Left lung (tissue), 14 donors: ENCODE results near the gene PHEX. TPM values are rescaled to one million over a fixed set of nuclear protein-coding genes. Genes with fewer than 3 reads are reported as not detected.
A peak's percentile ranks its signal among the peaks of the same experiment; 100 is the strongest.

Experiments
- ATAC-seq: fragments of 200-7000 bp; cut with Tn5 transposase; one replicate; pipeline ENCODE4 v1.9.1; 2020; ENCODE audit warnings: moderate library complexity
- DNase-seq, 4 donors: peaks; one replicate each; pipeline ENCODE4 v3.0.0-alpha.2; 2013 to 2020
- H3K27ac ChIP-seq, 2 donors: fragments of 200-600 bp; sonication (generic) in 1 of 2; one replicate each; pipeline versions ENCODE4 v1.5.0 to v1.8.0; 2020 to 2021
- H3K27me3 ChIP-seq, 2 donors: fragments of 200-600 bp; sonication (generic) in 1 of 2; one replicate each; pipeline versions ENCODE4 v1.5.0 to v1.8.0; 2020 to 2021
- H3K36me3 ChIP-seq, 2 donors: fragments of 200-600 bp; sonication (generic) in 1 of 2; one replicate each; pipeline versions ENCODE4 v1.5.0 to v1.8.0; 2020 to 2021
- H3K4me1 ChIP-seq, 2 donors: fragments of 200-600 bp; one replicate each; pipeline ENCODE4 v1.8.0; 2021
- H3K4me3 ChIP-seq, 2 donors: fragments of 200-600 bp; sonication (generic) in 1 of 2; one replicate each; pipeline versions ENCODE4 v1.5.0 to v1.8.0; 2020 to 2021; ENCODE audit warnings: mild to moderate bottlenecking in 1 of 2
- H3K9me3 ChIP-seq, 2 donors: fragments of 200-600 bp; sonication (generic) in 1 of 2; one replicate each; pipeline versions ENCODE4 v1.5.0 to v1.8.0; 2020 to 2021
- CTCF ChIP-seq, 2 donors: fragments of 200-600 bp; sonication (generic) in 1 of 2; IDR thresholded peaks; one replicate each; pipeline versions ENCODE4 v1.5.0 to v1.8.0; 2021; ENCODE audit warnings: antibody characterized with exemption in 2 of 2
- intact Hi-C, 2 donors: fragments of 100-400 bp; cut with DNase I; formaldehyde crosslinking; loops; one replicate each; pipeline versions ENCODE4 v1.11.2 to v1.14.2; 2022
- long read RNA-seq, 12 donors: library from polyadenylated mRNA in 2 of 12; unstranded in 2 of 12; transcript quantifications; one replicate each; pipeline ENCODE4 v2.0.0 and lab custom pipeline, GENCODE V29; 2019 to 2026
- polyA plus RNA-seq, 6 donors: library from polyadenylated mRNA; unstranded; fragments of 120-200 nt; gene quantifications; one replicate each; pipeline ENCODE4 v1.2.1, GENCODE V29; 2013; ENCODE audit not compliant: insufficient read length in 6 of 6
- total RNA-seq, 2 donors: library from RNA; stranded (reverse); fragmentation: NEBNext Ultra II Directional; extraction: Animal tissue kit (Norgen Biotek cat#: 25700); gene quantifications; one replicate each; pipeline ENCODE4 v1.2.1, GENCODE V29; 2021
- donor health status: DM: no; HTN: yes; CAD: no.
- donor health status: DM: no; HTN: no; CAD: no.

PHEX gene
- 1 to 10 TPM; 4.2 to 5.8 TPM for total RNA-seq
- 10 to 100 TPM in 3 of 6 donors, 1 to 10 TPM in 3; 6.4 to 21.6 (median 9.6) TPM for polyA plus RNA-seq
- long read RNA-seq, donor 1, full-length matches to known transcripts: 1 of 1 reads
- long read RNA-seq, donor 1, partial matches to known transcripts: 0 of 1 reads
- long read RNA-seq, donor 1, other reads (novel, unspliced or antisense): 0 of 1 reads
- long read RNA-seq, donor 2, full-length matches to known transcripts: 1 of 1 reads
- long read RNA-seq, donor 2, partial matches to known transcripts: 0 of 1 reads
- long read RNA-seq, donor 2, other reads (novel, unspliced or antisense): 0 of 1 reads
- long read RNA-seq, donor 3: 0 reads
- long read RNA-seq, donor 4, partial matches to known transcripts: 0 of 1 reads
- long read RNA-seq, donor 4, other reads (novel, unspliced or antisense): 1 of 1 reads
- long read RNA-seq, donor 5, full-length matches to known transcripts: 3 of 23 reads
- long read RNA-seq, donor 5, partial matches to known transcripts: 20 of 23 reads
- long read RNA-seq, donor 5, other reads (novel, unspliced or antisense): 0 of 23 reads
- long read RNA-seq, donor 6, full-length matches to known transcripts: 2 of 2 reads
- long read RNA-seq, donor 6, partial matches to known transcripts: 0 of 2 reads
- long read RNA-seq, donor 6, other reads (novel, unspliced or antisense): 0 of 2 reads
- long read RNA-seq, donor 7: 0 reads
- long read RNA-seq, donor 8, full-length matches to known transcripts: 1 of 1 reads
- long read RNA-seq, donor 8, partial matches to known transcripts: 0 of 1 reads
- long read RNA-seq, donor 8, other reads (novel, unspliced or antisense): 0 of 1 reads
- long read RNA-seq, donor 9: 0 reads
- long read RNA-seq, donor 10, full-length matches to known transcripts: 1 of 2 reads
- long read RNA-seq, donor 10, partial matches to known transcripts: 0 of 2 reads
- long read RNA-seq, donor 10, other reads (novel, unspliced or antisense): 1 of 2 reads
- long read RNA-seq, donor 11: 0 reads
- long read RNA-seq, donor 12: 0 reads

GRCh38 chrX:22032084-22032483, at the start of gene PHEX:
TSS of gene PHEX (plus strand) at chrX:22032325. CDS start at chrX:22033006, 681 bp downstream.
- H3K4me1 ChIP-seq: no peaks in the 10 kb centered on the region
- H3K27me3 ChIP-seq: no peaks in the 10 kb centered on the region
- DNase-seq: no peak
- no peak for TF ChIP-seq CTCF (IDR thresholded peaks at IDR 0.05)
- ATAC-seq: no peak
- no peaks in the 10 kb centered on the region for H3K36me3 ChIP-seq
- no peaks in the 10 kb centered on the region for H3K9me3 ChIP-seq
- no peak within 1 kb of the TSS for H3K27ac ChIP-seq
- no peak within 1 kb of the TSS for H3K4me3 ChIP-seq
- intact Hi-C loops: no loop called here

- peak; percentile 100 for ATAC-seq
- no peaks in the 10 kb centered on the region for H3K36me3 ChIP-seq
- no peaks in the 10 kb centered on the region for H3K4me1 ChIP-seq
- intact Hi-C loops: no loop called here
- peak; percentile 79 to 95 for TF ChIP-seq CTCF (IDR thresholded peaks at IDR 0.05)
- H3K27me3 ChIP-seq: no peaks in the 10 kb centered on the region
- DNase-seq: peak in 2 of 4 donors; percentile 68 to 77
- H3K4me3 ChIP-seq: no peak overlapping the region
- H3K9me3 ChIP-seq: no peaks in the 10 kb centered on the region
- H3K27ac ChIP-seq: no peak overlapping the region
These were observed 46.8 kb upstream of the PHEX start for GRCh38 chrX:21985332-21985777.

- Histone ChIP-seq H3K27ac (no peak overlapping the region), H3K4me3 (no peak overlapping the region), H3K9me3 (no peaks in the 10 kb centered on the region), H3K27me3 (no peaks in the 10 kb centered on the region), H3K36me3 (no peaks in the 10 kb centered on the region), H3K4me1 (no peaks in the 10 kb centered on the region)
- ATAC-seq (no peak), DNase-seq (no peak)
- intact Hi-C loops: no loop called here
- TF ChIP-seq CTCF (IDR thresholded peaks at IDR 0.05): no peak
These were observed 45.5 kb upstream of the PHEX start for GRCh38 chrX:21986596-21986995.

- ATAC-seq (no peak), DNase-seq (no peak)
- TF ChIP-seq CTCF (IDR thresholded peaks at IDR 0.05): no peak
- H3K4me1 ChIP-seq: no peaks in the 10 kb centered on the region
- peaks cover 0 to 4% of the 10 kb centered on the region in 2 donors for H3K36me3 ChIP-seq
- no peaks in the 10 kb centered on the region for H3K9me3 ChIP-seq
- H3K27ac ChIP-seq: no peak overlapping the region
- intact Hi-C loops: no loop called here
- H3K27me3 ChIP-seq: no peaks in the 10 kb centered on the region
- no peak overlapping the region for H3K4me3 ChIP-seq
These were observed 42.7 kb upstream of the PHEX start for GRCh38 chrX:21989384-21989783.
